ENCODE results near the gene STK17A.
"Not testable (repeated sequence)": the region's sequence is repeated elsewhere in the genome, so short reads cannot be mapped to it uniquely, and the experiment has no call there.

STK17A gene

GRCh38 chr7:43653891-43654504 lies 71.1 kb downstream of the STK17A start:
- no peak overlapping the region for H3K4me3 ChIP-seq (ENCODE audit: low read depth, low read length)

- no peak overlapping the region for H3K4me3 ChIP-seq (ENCODE audit: low read depth, low read length)
These were observed 72.7 kb downstream of the STK17A start for GRCh38 chr7:43655584-43655983.

- H3K4me3 ChIP-seq (ENCODE audit: low read depth, low read length): no peak overlapping the region
These were observed 74.1 kb downstream of the STK17A start for GRCh38 chr7:43656997-43657396.

GRCh38 chr7:43658718-43659548 lies 76.0 kb downstream of the STK17A start:
- H3K4me3 ChIP-seq (ENCODE audit: low read depth, low read length): no peak overlapping the region

GRCh38 chr7:43659549-43659896 lies 76.6 kb downstream of the STK17A start:
- H3K4me3 ChIP-seq (ENCODE audit: low read depth, low read length): no peak overlapping the region

GRCh38 chr7:43660141-43660540 lies 77.2 kb downstream of the STK17A start:
- no peak overlapping the region for H3K4me3 ChIP-seq (ENCODE audit: low read depth, low read length)

- H3K4me3 ChIP-seq (ENCODE audit: low read depth, low read length): no peak overlapping the region
These were observed 81.8 kb downstream of the STK17A start for GRCh38 chr7:43664681-43665080.

GRCh38 chr7:43666938-43667337 lies 84.0 kb downstream of the STK17A start:
- no peak overlapping the region for H3K4me3 ChIP-seq (ENCODE audit: low read depth, low read length)

GRCh38 chr7:43668035-43668434 lies 85.1 kb downstream of the STK17A start:
- H3K4me3 ChIP-seq (ENCODE audit: low read depth, low read length): no peak overlapping the region

GRCh38 chr7:43669286-43670081 lies 86.6 kb downstream of the STK17A start:
- no peak overlapping the region for H3K4me3 ChIP-seq (ENCODE audit: low read depth, low read length)

- H3K4me3 ChIP-seq (ENCODE audit: low read depth, low read length): no peak overlapping the region
These were observed 88.6 kb downstream of the STK17A start for GRCh38 chr7:43671521-43671920.

GRCh38 chr7:43673243-43673976 lies 90.5 kb downstream of the STK17A start:
- not testable (repeated sequence) for H3K4me3 ChIP-seq (ENCODE audit: low read depth, low read length)

GRCh38 chr7:43674559-43675436 lies 91.9 kb downstream of the STK17A start:
- H3K4me3 ChIP-seq (ENCODE audit: low read depth, low read length): no peak overlapping the region

Measured in iPS-11a (cell line).